GM15510 (cell line): Measurements from ENCODE around the gene MLKL.

Experiments
- POLR2A ChIP-seq: IDR thresholded peaks from 3 replicates; pipeline ENCODE4 v1.6.1; 2011; ENCODE audit warnings: borderline replicate concordance; ENCODE audit not compliant: insufficient read length; ENCODE audit errors: extremely low read depth

The MLKL gene

GRCh38 chr16:74654536-74655050 lies 46.1 kb downstream of the MLKL start:
- no peak for TF ChIP-seq POLR2A

GRCh38 chr16:74652249-74652648 lies 48.4 kb downstream of the MLKL start:
- TF ChIP-seq POLR2A: no peak

- TF ChIP-seq POLR2A: no peak
Observed at GRCh38 chr16:74651841-74652240, 48.8 kb downstream of the MLKL start.

GRCh38 chr16:74650966-74651567 lies 49.6 kb downstream of the MLKL start:
- TF ChIP-seq POLR2A: no peak

- TF ChIP-seq POLR2A: no peak
Observed at GRCh38 chr16:74649839-74650504, 50.7 kb downstream of the MLKL start.

GRCh38 chr16:74641969-74642368 lies 58.7 kb downstream of the MLKL start:
- no peak for TF ChIP-seq POLR2A

- no peak for TF ChIP-seq POLR2A
Observed at GRCh38 chr16:74637742-74638453, 62.8 kb downstream of the MLKL start.

- TF ChIP-seq POLR2A: no peak
Observed at GRCh38 chr16:74635303-74635702, 65.4 kb downstream of the MLKL start.

- TF ChIP-seq POLR2A: no peak
Observed at GRCh38 chr16:74633686-74634085, 67.0 kb downstream of the MLKL start.

- no peak for TF ChIP-seq POLR2A
Observed at GRCh38 chr16:74627506-74628220, 73.0 kb downstream of the MLKL start.

- TF ChIP-seq POLR2A: no peak
Observed at GRCh38 chr16:74626741-74627416, 73.8 kb downstream of the MLKL start.

- no peak for TF ChIP-seq POLR2A
Observed at GRCh38 chr16:74625500-74626350, 74.9 kb downstream of the MLKL start.

GRCh38 chr16:74623839-74624235 lies 76.8 kb downstream of the MLKL start:
- TF ChIP-seq POLR2A: no peak
